GM19455 (cell line): ENCODE measurements around the gene GLRA1.

Experiments used
- ATAC-seq: cut with Tn5 transposase; IDR thresholded peaks from one replicate; pipeline ENCODE4 v1.9.1; 2021; ENCODE audit not compliant: unreplicated experiment

The GLRA1 gene

DNA sequence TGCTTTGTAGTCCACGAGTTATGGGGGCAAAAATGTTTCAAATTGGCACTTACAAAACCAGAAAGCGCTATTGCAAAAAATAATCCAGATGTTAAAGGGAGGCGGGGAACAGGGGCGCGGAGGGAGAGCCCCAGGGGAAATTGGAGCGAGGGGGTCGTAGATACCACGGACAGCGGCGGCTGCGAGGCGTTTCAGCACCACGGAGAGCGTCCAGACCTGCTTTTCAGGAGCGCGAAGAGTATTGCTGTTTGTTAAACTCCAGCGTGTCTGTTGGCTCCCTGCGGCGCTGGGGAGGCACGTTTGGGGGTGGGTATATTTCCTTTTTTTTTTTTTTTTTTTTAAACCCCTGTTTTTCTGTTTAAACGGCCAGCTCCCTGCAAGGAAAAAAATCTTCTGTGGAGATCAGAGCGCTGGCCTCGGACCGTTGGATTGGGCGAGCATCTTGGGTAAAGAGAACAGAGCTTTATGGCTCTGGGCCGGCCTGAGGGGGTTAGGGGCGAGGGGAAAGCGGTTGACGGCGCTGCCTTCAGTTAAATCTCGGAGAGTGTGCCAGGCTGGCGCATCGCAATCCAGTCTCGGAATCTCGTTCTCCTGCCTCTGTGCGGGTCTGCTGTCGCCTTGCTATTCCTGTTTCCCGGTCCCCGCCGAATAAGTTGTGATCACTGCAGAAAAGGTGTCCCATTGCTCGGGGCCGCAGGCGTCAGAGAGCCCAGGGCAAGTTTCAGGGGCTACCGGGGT, at the start of gene GLRA1:
TSS of gene GLRA1 (minus strand) at position 288 of the 738 bp plus-strand sequence. CDS start 302 bp downstream, outside the sequence.
- ATAC-seq: no peak

DNA sequence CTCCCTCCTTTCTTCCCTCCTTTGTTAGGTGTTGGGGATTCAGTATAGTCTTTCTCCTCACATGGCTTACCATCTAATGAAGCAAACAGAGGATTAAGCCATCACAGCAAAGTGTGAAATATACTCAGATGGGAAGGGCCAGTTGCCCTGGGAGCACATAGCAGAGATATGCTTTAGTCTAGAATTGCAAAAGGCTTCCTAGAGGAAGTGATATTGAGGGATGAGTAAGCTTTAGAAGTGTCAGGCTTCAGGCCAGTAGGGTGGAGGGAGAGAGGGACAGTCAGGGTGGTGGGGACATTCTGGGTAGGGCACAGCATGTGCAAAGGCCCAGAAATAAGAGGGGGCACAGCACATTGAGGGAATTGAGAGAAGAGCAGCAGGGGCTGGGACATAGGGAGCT, 46.2 kb upstream of the GLRA1 start:
- ATAC-seq: no peak

DNA sequence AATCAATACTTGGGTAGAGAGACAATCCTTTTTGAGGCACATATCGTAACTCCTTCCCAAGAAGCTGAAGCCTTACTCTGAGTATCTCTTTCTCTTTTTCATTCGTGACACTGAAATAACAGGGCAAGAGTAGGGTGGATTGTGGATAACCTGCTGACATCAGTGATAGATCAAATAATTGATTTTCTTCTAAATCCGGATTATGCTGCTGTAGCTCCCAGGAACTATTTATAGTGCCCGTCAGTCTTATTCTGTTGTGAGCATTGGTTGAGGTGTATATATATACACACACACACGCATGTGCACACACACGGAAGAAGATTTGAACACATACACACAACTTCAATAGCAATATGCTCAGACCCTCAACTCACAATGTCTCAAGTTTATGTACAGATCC, 43.2 kb upstream of the GLRA1 start:
- ATAC-seq: no peak

DNA sequence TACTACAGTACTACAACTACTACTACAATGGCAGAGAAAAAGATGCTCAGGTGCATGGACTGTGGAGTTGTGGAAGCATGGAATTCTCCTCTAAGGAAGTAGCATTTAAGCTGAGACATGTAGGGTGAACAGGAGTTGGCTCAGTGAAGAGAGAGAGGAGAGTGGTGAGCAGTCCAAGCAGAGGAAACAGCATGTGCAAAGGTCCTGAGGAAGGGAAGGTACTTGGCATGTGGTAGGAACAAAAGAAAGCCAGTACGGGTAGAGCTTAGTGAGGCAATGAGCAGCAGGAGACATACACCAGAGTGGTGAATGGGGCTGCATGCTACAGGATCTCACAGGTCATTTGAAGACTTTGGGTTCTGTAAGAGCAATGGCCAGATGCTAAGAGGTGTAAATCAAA, 41.4 kb upstream of the GLRA1 start:
- no peak for ATAC-seq

DNA sequence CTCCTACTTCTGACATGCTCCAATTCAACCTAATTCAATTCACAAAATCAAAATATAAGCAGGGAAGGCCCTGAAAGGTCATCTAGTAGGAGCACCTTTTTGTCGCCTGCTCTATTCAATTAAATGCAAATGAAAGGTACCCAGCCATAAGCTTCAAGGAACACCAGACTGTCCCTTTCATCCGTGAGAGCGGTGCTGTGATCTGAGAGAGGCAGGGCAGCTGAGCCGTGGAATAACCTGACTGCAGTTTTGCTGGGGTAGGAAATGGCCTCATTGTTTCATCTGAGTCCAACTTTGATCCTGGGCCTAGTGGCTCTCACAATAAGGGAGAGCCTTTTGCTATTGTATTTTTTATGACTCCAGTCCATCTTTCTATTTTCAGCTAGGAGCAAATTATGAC, 39.8 kb upstream of the GLRA1 start:
- no peak for ATAC-seq

DNA sequence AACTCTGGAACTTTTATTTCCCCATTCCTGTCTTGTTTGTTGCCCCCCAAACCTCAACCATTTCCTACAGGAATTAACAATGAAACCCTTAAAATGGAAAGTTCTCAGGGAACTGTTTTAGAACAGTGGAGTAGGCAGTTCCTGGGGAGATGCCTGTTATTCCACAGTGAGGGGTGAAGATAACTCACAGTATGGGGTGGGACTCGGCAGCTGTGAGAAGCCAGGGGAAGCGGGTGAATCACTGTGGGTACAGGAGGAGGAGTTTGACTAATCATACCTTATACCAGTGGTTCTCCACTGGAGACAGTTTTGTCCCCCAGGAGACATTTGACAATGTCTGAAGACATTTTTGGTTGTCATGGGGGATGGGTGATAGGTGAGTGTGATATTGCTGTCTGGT, 36.9 kb upstream of the GLRA1 start:
- ATAC-seq: no peak

DNA sequence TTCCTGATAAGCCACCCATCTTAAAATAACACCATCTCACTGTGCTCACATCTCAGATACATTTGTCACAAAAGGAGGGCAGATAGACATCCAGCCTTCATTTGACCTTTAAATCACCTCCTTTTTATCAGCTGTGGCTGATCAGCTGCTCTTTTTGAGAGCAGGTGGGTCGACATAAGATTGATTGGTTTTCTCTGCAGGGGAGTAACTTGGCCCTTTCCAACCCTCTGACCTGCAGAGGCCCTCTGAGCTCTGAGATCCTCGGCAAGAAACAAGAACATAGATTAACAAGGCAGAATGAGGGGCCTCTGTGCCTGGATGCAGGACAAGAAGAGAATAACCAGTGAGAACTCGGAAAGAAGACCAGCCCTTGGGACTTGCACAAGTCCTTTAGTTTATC, 33.5 kb upstream of the GLRA1 start:
- no peak for ATAC-seq

DNA sequence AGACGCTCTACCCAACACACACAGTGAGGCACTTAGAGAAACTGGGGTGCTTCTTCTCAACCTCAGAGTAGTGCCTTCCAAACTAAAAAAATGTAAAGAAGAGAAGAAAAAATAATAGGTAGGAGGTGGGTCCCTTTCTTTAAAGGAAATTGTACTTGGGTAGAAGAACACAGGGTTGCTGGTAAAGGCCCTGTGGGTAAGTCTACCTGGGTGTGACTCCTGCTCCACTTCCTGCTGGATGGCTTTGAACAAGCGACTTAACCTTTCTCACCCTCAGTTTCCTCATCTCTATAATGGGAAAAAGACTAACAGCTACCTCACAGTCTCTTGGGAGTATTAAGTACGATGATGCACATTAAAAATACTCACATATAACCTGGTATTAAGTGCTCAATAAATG, 32.1 kb upstream of the GLRA1 start:
- no peak for ATAC-seq

DNA sequence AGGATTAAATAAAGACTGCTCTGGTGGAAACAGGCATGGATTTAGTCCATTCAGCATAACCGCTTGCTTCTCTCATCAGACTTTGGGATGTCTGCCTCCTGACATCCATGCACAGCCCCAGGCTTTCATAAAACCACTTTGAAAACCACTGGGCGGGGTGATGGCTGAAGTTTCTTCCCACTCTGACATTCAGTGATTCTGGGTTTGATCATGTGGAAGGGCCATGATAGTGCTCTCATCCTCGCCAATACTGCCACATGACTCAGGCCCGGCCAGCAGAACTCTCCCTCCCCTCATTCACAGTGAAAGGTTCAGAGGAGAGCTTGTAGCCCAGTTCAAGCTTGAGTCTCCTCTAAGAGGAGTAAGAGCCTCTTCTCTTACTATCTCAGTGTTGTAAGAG, 29.6 kb upstream of the GLRA1 start:
- no peak for ATAC-seq

DNA sequence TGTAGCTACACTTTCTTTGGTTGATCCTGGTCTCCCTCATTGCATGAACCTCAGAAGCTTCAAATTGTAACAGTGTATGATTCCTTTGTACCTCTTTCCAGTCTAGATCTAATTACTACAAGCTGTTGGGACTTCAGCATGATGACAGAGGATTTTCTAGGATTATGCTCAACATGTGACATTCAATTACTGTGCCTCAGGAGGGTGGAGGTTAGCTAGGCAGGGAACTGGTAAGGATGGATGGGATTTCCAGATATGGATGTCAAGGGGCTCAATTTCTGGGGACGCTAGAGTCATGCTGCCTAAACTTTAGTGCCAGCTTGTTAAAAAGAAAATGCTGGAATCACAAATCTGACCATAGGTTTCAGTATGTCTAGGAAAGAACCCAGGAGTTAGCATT, 29.2 kb upstream of the GLRA1 start:
- no peak for ATAC-seq

DNA sequence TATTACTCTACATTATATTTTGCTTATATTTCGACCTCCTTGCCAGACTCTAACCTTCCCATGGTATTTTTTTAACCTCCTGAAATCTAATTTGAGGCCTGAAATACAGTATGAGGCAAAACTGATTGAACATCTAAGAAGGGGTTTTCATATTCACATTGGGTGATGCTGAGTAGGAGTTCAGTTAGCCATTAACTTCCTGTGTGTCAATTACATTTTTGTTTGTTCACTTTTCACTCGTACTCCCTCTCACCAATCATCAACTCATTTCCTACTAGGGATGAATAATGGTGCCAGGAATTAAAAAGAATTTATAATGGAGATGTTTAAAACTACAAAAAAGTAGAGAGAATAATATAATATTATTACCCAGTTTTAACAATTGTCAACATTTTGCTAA, 27.6 kb upstream of the GLRA1 start:
- ATAC-seq: no peak

DNA sequence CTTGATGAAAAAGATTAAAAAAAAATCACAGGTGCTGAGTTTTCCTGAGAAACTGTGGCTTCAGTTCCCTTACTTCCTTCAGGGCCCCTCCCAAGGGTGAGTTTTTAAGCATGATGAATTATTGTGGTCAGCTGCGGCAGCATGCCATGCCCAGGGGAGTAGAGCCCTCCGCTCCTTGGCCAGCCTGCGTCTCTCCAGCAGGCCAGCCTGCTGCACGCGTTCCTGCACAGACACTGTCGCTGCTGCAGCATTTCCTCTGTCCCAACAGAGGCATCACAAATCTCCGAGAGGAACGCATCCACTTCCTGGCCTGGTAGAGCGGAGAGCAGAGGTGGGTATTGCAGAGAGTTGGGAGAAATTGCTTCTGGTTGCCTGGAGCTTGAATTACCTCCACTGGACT, 26.1 kb upstream of the GLRA1 start:
- ATAC-seq: no peak

DNA sequence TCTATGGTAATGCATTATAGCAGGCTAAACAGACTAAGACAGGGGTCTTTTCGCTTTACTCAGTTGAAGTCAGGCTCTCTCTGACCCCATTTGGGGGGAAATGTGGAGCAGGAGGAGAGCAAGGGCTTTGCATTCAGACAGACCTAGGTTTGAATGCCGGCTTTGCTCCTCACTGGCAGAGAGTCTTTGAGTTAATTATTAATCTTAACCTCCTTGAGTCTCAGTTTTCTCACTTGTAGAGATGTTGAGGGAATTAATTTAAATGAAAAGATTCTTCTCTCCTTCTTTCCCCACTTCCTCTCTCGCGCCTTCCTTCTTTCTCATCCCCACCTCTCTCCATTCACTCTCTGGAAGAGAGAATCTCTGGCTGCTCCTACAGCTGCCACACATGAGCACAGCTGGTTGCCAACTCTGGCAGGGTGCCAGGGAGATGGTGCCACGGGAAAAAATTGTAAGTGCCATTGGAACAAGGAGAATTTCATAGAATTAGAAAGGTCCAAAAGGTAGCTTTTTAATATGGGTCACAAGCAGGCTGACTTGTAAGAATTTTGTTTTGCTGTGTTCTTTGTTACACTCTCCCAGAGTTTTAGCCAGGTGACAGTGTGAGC, 25.2 kb upstream of the GLRA1 start:
- no peak for ATAC-seq

DNA sequence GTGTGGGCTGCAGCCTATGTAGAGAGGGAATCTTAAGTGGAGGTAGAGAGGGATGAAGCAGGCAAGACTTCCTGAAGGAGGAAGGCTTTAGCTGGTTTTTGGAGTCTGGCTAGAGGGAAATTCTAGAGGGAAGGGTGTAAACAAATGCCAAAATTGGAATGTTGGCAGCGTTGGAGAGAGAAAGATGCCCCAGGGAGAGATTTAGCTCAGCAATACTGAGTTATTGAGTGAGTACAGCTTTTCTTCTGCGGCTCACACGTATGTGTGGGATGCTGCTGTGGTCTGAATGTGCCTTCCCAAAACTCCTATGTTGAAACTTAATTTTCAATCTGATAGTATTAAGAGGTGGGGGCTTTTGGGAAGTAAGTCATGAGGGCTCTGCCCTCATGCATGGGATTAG, 24.5 kb upstream of the GLRA1 start:
- no peak for ATAC-seq

DNA sequence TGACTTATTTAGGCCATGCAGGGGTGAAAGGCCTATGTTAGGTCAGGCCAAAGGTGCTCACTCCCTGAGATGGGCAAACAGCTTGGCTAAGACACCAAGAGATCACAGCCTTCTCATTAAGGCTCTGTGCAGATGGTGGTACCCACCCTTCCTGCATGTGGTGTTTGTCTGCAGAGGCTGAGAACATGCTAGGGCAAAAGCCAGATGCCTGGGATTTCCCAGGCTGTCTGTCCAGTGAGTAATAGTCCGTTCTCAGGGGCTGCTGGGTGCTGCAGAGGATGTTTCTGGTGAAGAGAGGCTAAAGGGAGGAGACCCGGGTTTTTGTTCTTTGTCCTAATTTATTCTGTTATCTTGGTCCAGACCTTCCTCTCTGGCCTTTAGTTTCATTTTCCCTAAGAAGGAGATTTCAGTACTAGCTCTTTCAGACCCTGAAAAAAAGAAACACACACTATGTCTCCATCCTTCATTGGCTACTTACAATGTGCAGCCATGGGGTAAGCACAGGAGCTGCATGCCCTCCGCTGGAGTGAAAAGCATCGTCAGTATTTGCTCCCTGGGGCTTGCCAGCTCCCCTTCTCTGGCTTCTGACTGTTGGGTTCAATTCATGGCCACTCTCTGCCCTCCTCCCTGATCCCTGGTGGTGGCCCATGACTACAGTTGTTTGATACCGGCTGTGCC, 23.4 kb upstream of the GLRA1 start:
- no peak for ATAC-seq

DNA sequence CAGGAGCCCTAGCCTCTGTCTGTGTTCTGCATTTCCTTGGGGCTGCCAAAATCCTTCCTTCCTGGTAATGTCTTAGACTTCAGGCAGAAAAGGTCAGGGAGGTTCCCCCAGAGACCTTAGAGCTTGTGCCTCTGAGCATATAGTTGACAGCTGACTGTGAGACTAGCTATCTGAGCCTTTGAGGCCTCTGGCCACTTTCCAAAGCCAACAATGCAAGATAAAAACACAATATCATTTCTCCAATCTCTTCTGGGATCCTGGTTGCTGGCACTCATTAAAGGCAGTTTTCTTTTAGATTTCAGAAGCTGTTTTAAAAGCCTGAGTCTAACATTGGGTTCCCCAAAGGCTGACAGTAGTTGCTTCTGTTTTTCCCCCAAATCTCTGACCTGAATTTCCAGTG, 13.2 kb upstream of the GLRA1 start:
- ATAC-seq: no peak

DNA sequence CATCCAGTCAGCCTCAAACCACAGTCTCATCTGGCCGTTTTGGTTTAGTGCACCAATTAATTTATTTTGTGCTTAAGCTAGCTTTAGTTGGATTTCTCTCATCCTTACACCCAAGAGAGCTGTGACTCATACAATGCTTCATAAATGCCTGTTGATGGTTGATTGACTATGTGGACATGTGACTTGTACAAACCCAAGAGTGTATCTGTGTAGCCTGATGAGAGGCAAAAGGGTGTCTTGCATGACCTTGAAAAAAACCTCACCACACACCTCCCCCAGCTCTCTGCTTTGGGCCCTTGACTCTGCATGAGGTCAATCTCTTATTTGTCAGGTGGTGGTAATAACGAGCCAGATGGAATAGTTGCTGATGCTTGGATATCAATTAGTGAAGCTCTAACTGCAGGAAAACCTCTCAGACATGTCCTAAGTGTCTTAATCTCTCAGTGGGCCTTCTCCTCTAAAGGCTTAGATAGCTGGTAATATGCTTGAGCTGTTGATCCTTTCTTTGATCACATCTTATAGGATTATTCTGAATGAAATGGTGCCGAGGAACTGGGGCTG, 10.6 kb upstream of the GLRA1 start:
- no peak for ATAC-seq

DNA sequence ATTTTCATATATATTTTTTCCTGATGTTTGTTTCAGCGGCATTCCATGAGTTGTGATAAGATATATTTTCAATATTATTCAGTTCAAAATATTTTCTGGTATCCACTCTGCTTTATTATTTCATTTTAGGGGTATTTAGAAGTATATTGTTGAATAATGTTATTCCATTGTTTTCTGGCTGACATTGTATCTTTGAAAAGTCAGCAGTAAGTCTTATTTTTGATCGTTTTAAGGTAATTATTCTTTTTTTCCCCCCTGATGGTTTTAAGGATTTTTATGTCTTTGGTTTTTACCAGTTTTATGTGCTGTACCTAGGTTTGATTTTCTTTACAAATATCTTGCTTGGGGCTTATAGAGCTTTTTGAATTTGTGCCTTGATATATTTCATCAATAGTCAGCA, 6.6 kb upstream of the GLRA1 start:
- no peak for ATAC-seq

DNA sequence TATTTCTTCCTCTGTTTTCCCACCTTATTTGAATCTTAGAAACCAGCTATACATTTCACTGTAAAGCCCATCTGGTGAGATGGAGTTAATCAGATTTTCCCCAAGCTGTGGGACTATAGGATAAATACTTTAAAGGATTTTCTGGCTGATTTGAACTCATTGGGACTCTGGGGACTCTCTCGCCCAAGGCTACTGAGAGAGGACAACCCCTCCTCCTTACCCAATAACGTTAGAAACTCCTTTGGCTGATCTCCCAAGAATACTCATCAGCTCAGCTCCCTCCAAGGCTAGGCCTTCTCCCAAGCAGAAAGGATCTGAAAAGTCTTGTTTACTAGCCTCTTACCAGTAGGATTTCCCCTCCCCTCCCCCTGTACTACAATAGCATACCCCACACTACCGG, 1.5 kb upstream of the GLRA1 start:
- no peak for ATAC-seq

DNA sequence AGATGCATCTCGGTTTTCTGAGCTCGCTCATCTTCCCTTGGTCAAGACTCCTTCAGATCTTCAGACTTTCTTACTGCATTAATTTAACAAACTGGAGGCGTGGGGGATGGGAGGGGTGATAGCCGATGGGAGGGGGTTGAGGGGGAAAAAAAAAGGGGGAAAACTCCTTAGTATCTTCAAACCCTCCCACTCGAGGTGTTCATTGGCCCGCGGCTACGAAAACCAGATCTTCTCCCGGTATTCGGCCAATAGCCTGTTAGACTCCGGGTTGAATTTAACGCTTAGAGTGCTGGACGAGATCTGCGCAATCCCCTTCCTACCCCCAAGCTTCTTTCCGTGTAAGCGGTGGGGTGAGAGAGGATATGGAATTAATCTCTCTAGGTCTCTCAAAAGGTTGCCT, 689 bp upstream of the GLRA1 start:
- ATAC-seq: no peak

DNA sequence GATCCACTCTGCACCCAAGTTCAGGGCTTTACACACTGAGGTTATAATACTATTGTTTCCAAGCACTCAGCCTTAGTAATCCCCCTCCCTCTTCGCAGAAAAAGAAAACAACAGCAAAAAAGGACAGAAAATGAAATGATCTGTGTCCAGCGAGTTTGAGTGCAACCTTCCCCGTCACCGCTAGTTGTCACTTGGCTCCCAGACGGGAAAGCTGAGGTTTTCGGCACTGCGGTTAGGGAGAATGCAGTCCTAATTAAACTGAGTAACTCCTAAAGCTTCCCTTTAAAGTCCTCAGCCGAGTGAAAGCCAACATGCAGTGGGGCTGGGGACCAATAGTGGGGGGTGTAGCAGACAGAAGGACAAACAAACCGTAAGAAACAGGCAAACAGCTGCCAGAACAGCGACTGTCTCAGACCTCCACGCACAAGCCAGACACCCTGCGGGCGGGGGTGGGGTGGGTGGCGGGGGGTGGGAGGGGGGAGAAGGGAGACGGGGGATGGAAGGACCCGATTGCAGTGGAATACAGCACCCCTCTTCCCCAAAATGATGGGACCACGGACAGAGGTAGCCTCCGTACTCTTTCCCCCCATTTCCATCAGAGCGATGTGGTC, 680 bp downstream of the GLRA1 start:
- ATAC-seq: no peak

DNA sequence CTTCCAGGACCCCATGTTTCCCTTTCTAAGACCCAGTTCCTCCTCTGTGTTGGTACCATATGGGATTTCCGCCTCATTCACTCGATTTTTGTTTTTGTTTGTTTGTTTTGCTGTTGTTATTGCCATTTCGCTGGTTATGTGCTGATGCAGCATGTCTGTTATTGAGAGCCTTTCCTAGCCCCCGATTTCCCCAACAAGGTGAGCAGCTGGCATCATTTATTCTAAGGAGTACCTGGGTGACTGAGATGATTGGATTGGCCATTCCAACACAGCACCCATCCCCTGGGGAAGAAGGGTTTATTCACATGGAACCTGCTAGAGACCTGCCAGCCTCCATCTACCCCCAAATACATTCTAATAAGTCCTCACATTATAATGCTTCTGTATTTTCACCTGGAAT, 2.7 kb downstream of the GLRA1 start:
- no peak for ATAC-seq
